Prostate gland (tissue), 2 donors: ENCODE measurements around the gene PKMYT1.

ENCODE experiments used
- POLR2A ChIP-seq: fragments of 450-650 bp; IDR thresholded peaks from one replicate; pipeline ENCODE4 v1.6.1; 2016; ENCODE audit warnings: antibody characterized with exemption, mild to moderate bottlenecking
- TF ChIP-seq, protein P1 (sequence below), 4 experiments: fragments of 200-600 bp in 2 of 4; fragments of 450-650 bp in 2 of 4; sonication (generic) in 2 of 4; IDR thresholded peaks; 1 replicate in 3 of 4; 2 replicates in 1 of 4; pipeline ENCODE4 v1.5.1; 2016 to 2019; ENCODE audit warnings: antibody characterized with exemption in 4 of 4, mild to moderate bottlenecking in 2 of 4, moderate library complexity in 2 of 4

GRCh38 chr16:2954656-2955381 lies 25.4 kb downstream of the PKMYT1 start:
- TF ChIP-seq, protein P1, sequence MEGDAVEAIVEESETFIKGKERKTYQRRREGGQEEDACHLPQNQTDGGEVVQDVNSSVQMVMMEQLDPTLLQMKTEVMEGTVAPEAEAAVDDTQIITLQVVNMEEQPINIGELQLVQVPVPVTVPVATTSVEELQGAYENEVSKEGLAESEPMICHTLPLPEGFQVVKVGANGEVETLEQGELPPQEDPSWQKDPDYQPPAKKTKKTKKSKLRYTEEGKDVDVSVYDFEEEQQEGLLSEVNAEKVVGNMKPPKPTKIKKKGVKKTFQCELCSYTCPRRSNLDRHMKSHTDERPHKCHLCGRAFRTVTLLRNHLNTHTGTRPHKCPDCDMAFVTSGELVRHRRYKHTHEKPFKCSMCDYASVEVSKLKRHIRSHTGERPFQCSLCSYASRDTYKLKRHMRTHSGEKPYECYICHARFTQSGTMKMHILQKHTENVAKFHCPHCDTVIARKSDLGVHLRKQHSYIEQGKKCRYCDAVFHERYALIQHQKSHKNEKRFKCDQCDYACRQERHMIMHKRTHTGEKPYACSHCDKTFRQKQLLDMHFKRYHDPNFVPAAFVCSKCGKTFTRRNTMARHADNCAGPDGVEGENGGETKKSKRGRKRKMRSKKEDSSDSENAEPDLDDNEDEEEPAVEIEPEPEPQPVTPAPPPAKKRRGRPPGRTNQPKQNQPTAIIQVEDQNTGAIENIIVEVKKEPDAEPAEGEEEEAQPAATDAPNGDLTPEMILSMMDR (IDR thresholded peaks at IDR 0.05), result no peak
- no peak for TF ChIP-seq POLR2A
